Measurements from ENCODE around the gene BCL2. TPM values are rescaled to one million over a fixed set of nuclear protein-coding genes. Genes with fewer than 3 reads are reported as not detected.

The BCL2 gene
- total and polyA plus RNA-seq, 2 donors from 2014 or later, result 6.0 to 39.2 TPM

DNA sequence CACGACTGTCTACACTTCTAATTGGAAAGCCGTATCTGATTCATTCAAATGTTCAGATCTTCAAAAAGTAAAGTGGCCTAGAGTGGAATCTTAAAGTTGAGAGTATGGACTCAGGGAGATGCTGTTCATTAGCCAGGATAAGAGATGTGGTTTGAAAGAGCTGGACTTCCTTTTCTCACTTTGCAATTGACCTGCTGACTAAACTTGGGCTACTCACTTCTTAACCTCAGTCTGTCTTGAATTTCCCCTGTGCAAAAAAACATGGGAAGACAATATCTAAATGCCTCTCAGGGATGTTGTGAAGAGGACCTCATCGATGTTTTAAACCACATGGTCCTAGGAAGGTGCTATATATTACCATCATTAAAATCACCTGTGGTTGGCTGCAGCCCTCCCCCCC lies 64.1 kb downstream of the BCL2 start:
- DNase-seq (no peak), FAIRE-seq (no peak)
- Histone ChIP-seq H3K9me3 (ENCODE audit: control insufficient read depth in 2 of 3, insufficient read depth in 1 of 3, low read length in 3 of 3) (no peaks in the 10 kb centered on the region), H3K27me3 (ENCODE audit: control insufficient read depth, insufficient read depth, low read length) (no peaks in the 10 kb centered on the region), H3K9ac (ENCODE audit: low read length in 3 of 3) (no peak overlapping the region), H3K36me3 (ENCODE audit: control insufficient read depth in 2 of 3, insufficient read depth in 3 of 3, low read length in 3 of 3) (no peaks in the 10 kb centered on the region), H3K4me3 (ENCODE audit: low read length in 3 of 3) (no peak overlapping the region), H3K4me1 (ENCODE audit: control insufficient read depth in 2 of 3, insufficient read depth in 2 of 3, low read depth in 1 of 3, low read length in 3 of 3) (peaks cover 0 to 9% (median 0%) of the 10 kb centered on the region in 3 donors), H3K27ac (ENCODE audit: low read depth in 2 of 2, low read length in 2 of 2) (no peak overlapping the region)
- intact Hi-C loops (cut with DNase I), result no loop called here
- TF ChIP-seq, protein P1, sequence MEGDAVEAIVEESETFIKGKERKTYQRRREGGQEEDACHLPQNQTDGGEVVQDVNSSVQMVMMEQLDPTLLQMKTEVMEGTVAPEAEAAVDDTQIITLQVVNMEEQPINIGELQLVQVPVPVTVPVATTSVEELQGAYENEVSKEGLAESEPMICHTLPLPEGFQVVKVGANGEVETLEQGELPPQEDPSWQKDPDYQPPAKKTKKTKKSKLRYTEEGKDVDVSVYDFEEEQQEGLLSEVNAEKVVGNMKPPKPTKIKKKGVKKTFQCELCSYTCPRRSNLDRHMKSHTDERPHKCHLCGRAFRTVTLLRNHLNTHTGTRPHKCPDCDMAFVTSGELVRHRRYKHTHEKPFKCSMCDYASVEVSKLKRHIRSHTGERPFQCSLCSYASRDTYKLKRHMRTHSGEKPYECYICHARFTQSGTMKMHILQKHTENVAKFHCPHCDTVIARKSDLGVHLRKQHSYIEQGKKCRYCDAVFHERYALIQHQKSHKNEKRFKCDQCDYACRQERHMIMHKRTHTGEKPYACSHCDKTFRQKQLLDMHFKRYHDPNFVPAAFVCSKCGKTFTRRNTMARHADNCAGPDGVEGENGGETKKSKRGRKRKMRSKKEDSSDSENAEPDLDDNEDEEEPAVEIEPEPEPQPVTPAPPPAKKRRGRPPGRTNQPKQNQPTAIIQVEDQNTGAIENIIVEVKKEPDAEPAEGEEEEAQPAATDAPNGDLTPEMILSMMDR (IDR thresholded peaks at IDR 0.05; ENCODE audit: borderline replicate concordance, extremely low read depth, insufficient read depth), result no peak

DNA sequence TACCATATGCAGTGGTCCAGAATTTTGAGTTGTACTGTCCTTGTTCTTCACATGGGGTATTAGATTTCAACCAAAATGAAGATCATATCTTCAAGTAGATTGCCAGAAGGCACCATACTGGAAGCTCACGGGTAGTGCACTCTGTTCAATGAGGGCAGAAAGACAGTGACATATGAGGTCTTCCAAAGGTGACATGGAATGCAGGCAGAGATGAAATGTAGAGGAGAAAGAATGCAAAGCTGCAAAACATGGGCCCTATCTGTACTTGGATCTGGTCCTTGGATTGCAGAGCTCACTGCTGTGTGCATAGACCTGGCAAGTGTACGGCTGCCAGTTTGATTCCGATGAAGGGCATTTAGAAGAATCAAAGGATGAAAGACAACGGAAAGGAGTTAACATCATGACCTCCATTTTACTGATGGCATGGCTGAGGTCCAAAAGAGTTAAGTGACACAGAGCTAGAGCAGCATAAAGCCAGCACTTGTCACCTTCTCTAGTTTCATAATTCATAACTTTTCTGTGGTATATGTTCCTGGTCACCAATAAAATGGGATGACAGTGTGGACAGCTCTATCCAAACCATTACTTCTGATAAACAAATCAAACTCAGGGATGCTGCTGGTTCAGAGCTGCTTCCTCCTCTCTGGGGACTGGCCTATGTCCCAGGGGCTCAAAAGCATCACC lies 64.7 kb downstream of the BCL2 start:
- H3K36me3 ChIP-seq (ENCODE audit: control insufficient read depth in 2 of 3, insufficient read depth in 3 of 3, low read length in 3 of 3), result no peaks in the 10 kb centered on the region
- FAIRE-seq (no peak), DNase-seq (no peak)
- no peaks in the 10 kb centered on the region for H3K27me3 ChIP-seq (ENCODE audit: control insufficient read depth, insufficient read depth, low read length)
- no peak overlapping the region for H3K4me3 ChIP-seq (ENCODE audit: low read length in 3 of 3)
- TF ChIP-seq, protein P1 (IDR thresholded peaks at IDR 0.05; ENCODE audit: borderline replicate concordance, extremely low read depth, insufficient read depth), result no peak
- H3K9me3 ChIP-seq (ENCODE audit: control insufficient read depth in 2 of 3, insufficient read depth in 1 of 3, low read length in 3 of 3), result no peaks in the 10 kb centered on the region
- no peak overlapping the region for H3K27ac ChIP-seq (ENCODE audit: low read depth in 2 of 2, low read length in 2 of 2)
- H3K9ac ChIP-seq (ENCODE audit: low read length in 3 of 3), result no peak overlapping the region
- peaks cover 0 to 6% (median 0%) of the 10 kb centered on the region in 3 donors for H3K4me1 ChIP-seq (ENCODE audit: control insufficient read depth in 2 of 3, insufficient read depth in 2 of 3, low read depth in 1 of 3, low read length in 3 of 3)
- intact Hi-C loops (cut with DNase I), result no loop called here

DNA sequence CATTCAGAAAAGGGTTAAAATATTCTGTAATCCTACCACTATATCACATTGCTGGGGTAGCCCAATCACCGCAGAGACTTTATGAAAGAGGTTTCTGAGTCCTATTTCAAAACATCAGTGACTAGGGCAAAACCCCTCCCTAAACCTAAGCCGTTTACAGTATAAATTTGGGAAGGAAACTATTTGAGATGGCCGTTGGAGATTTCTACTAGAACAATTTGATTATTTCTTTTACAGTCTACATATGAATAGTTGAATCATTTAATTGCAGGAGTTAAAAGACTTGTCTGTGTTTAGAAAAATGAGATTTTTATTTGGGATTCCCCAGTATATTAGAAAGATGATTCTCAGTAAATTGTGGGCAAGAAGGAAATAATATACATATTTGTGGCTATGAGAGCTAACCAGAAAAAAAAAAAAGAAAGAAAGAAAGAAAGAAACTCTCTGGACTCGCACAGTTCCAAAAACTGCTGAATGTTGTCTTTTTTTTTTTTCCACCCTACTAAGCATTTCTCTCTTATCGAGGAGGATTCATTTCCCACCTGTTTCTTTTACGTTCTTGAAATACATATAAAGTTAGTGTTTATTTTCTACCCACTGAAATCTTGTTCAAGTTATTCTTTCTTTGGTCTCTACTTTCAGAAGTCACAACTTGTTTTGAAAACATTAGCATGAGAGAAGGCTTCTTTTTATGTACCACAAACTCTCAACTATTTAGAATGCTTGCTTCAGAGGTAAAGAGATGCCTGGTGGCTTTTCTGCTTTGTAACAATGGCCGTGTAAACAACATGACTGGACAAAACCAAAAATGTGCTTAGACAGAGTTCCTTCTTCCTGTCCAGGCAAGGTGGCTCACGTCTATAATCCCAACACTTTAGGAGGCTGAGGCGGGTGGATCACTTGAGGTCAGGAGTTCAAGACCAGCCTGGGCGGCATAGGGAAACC lies 65.9 kb downstream of the BCL2 start:
- H3K36me3 ChIP-seq (ENCODE audit: control insufficient read depth in 2 of 3, insufficient read depth in 3 of 3, low read length in 3 of 3), result no peaks in the 10 kb centered on the region
- H3K4me3 ChIP-seq (ENCODE audit: low read length in 3 of 3), result no peak overlapping the region
- H3K9ac ChIP-seq (ENCODE audit: low read length in 3 of 3), result no peak overlapping the region
- peaks cover 0 to 6% (median 0%) of the 10 kb centered on the region in 3 donors for H3K4me1 ChIP-seq (ENCODE audit: control insufficient read depth in 2 of 3, insufficient read depth in 2 of 3, low read depth in 1 of 3, low read length in 3 of 3)
- no peak for FAIRE-seq
- no peaks in the 10 kb centered on the region for H3K27me3 ChIP-seq (ENCODE audit: control insufficient read depth, insufficient read depth, low read length)
- H3K9me3 ChIP-seq (ENCODE audit: control insufficient read depth in 2 of 3, insufficient read depth in 1 of 3, low read length in 3 of 3), result no peaks in the 10 kb centered on the region
- DNase-seq, result no peak
- no peak overlapping the region for H3K27ac ChIP-seq (ENCODE audit: low read depth in 2 of 2, low read length in 2 of 2)
- intact Hi-C loops (cut with DNase I), result no loop called here
- TF ChIP-seq, protein P1 (IDR thresholded peaks at IDR 0.05; ENCODE audit: borderline replicate concordance, extremely low read depth, insufficient read depth), result no peak
